ENCODE results near the gene SLC16A12. TPM values are rescaled to one million over a fixed set of nuclear protein-coding genes. Genes with fewer than 3 reads are reported as not detected.

The SLC16A12 gene
- total RNA-seq, 1 experiment from 2014 or later: 0.77 TPM

GRCh38 chr10:89543841-89544240 lies 8.4 kb upstream of the SLC16A12 start:
- H2AFZ ChIP-seq (ENCODE audit: low read length): no peak overlapping the region
- H2BK15ac ChIP-seq (ENCODE audit: low read depth, low read length): no peak overlapping the region
- no peak overlapping the region for H2BK20ac ChIP-seq (ENCODE audit: low read depth, low read length, poor library complexity, severe bottlenecking)
- no peak overlapping the region for H4K91ac ChIP-seq (ENCODE audit: insufficient read length, low read depth, low read length)
- WGBS (ENCODE audit: extremely low coverage, insufficient read length, low lambda C conversion rate): no CpG with 5 or more reads among the region's 3 CpGs
- no peak overlapping the region for H3K56ac ChIP-seq (ENCODE audit: insufficient read length, low read depth, low read length)
- no peak overlapping the region for H2BK5ac ChIP-seq (ENCODE audit: insufficient read length, low read length)
- H2AK5ac ChIP-seq (ENCODE audit: insufficient read length, low read length): no peak overlapping the region
- no peak overlapping the region for H3K23ac ChIP-seq (ENCODE audit: insufficient read length, low read depth, low read length)
- no peak overlapping the region for H2BK12ac ChIP-seq (ENCODE audit: insufficient read length, low read depth, low read length)
- no peak overlapping the region for H3K27ac ChIP-seq (ENCODE audit: insufficient read length, low read depth, low read length)
- H3K79me2 ChIP-seq (ENCODE audit: insufficient read depth, low read length): no peaks in the 10 kb centered on the region
- H3K79me1 ChIP-seq (ENCODE audit: insufficient read depth, low read depth, low read length, poor library complexity, severe bottlenecking): no peaks in the 10 kb centered on the region
- no peak overlapping the region for H2BK120ac ChIP-seq (ENCODE audit: low read depth, low read length, poor library complexity, severe bottlenecking)
- no peaks in the 10 kb centered on the region for H3K4me1 ChIP-seq (ENCODE audit: insufficient read depth, low read length)
- no peaks in the 10 kb centered on the region for H4K20me1 ChIP-seq (ENCODE audit: control insufficient read depth, insufficient read depth, insufficient read length)
- no peak for DNase-seq
- H3K4ac ChIP-seq (ENCODE audit: low read depth, low read length): no peak overlapping the region
- H4K8ac ChIP-seq (replicated peaks; ENCODE audit: insufficient read length, low read depth, low read length): no peak overlapping the region
- H3K9ac ChIP-seq (ENCODE audit: extremely low read depth, insufficient read length, low read length): no peak overlapping the region
- no peak for TF ChIP-seq CTCF (conservative IDR thresholded peaks at IDR 0.05)
- Mint-ChIP-seq H3K9me3 (peaks cover 0 to 10% of the 10 kb centered on the region in 2 experiments; a peak in 4 of 5 replicates), H3K27ac (no peak overlapping the region), H3K27me3 (ENCODE audit: low read depth) (peaks cover 3% of the 10 kb centered on the region), H3K4me3 (no peak overlapping the region), H3K4me1 (no peaks in the 10 kb centered on the region), H3K36me3 (ENCODE audit: insufficient read depth in 1 of 3, low read depth in 3 of 3) (peaks cover 0 to 4% (median 0%) of the 10 kb centered on the region in 3 experiments; a peak in 2 of 7 replicates)
- H3K23me2 ChIP-seq (ENCODE audit: insufficient read length, low read depth, low read length, poor library complexity, severe bottlenecking): no peaks in the 10 kb centered on the region
- no peak overlapping the region for H3K14ac ChIP-seq (ENCODE audit: insufficient read depth, low read length)
- no peaks in the 10 kb centered on the region for H3K9me3 ChIP-seq (ENCODE audit: control insufficient read depth, low read depth, low read length)
- H3K27me3 ChIP-seq (ENCODE audit: insufficient read depth, low read length): no peaks in the 10 kb centered on the region
- H3T11ph ChIP-seq (ENCODE audit: low read length): no peak overlapping the region
- no peak overlapping the region for H4K5ac ChIP-seq (ENCODE audit: insufficient read length, low read depth, low read length)
- no peak overlapping the region for H3K4me2 ChIP-seq (ENCODE audit: insufficient read depth, insufficient read length, low read length)
- H3K18ac ChIP-seq (ENCODE audit: insufficient read length, low read depth, low read length): no peak overlapping the region

All from H9 (cell line).